Cardiac fibroblast (primary cell): ENCODE results near the gene SNAP25.

Experiments used
- DNase-seq, 2 donors: peaks; one replicate each; pipeline versions ENCODE4 v3.0.0 to v3.0.0-alpha.2; 2010; ENCODE audit warnings: low read depth in 2 of 2
- H3K4me3 ChIP-seq, 2 donors: replicated peaks in 1 of 2; 1 replicate in 1 of 2; 2 replicates in 1 of 2; pipeline ENCODE4 v1.5.1; 2011; ENCODE audit warnings: low read depth in 2 of 2, low read length in 2 of 2, mild to moderate bottlenecking in 2 of 2, moderate library complexity in 1 of 2
- CTCF ChIP-seq: IDR thresholded peaks from one replicate; pipeline ENCODE4 v1.5.1; 2011; ENCODE audit warnings: low read depth, mild to moderate bottlenecking, low read length, inconsistent platforms

Gene SNAP25

GRCh38 chr20:10349118-10349517 lies 130.5 kb downstream of the SNAP25 start:
- no peak for DNase-seq
- no peak for TF ChIP-seq CTCF
- no peak overlapping the region for H3K4me3 ChIP-seq

GRCh38 chr20:10350188-10350842 lies 131.7 kb downstream of the SNAP25 start:
- no peak overlapping the region for H3K4me3 ChIP-seq
- no peak for TF ChIP-seq CTCF

GRCh38 chr20:10352934-10353824 lies 134.5 kb downstream of the SNAP25 start:
- peak; percentile 25 to 60 for DNase-seq
- H3K4me3 ChIP-seq = no peak overlapping the region
- no peak for TF ChIP-seq CTCF

More at GRCh38 chr20:10350188-10350842, 131.7 kb downstream of the SNAP25 start:
- no peak for DNase-seq

GRCh38 chr20:10356628-10357027 lies 138.0 kb downstream of the SNAP25 start:
- no peak for DNase-seq
- no peak overlapping the region for H3K4me3 ChIP-seq
- TF ChIP-seq CTCF = no peak
